Sigmoid colon (tissue), 3 donors: Measurements from ENCODE around the gene SLC16A4.

Experiments
- CTCF ChIP-seq, 4 experiments: fragments of 450-650 bp in 3 of 4; fragments of 200-600 bp in 1 of 4; IDR thresholded peaks; one replicate each; pipeline ENCODE4 v1.5.1; 2016 to 2019; ENCODE audit warnings: antibody characterized with exemption in 4 of 4, mild to moderate bottlenecking in 3 of 4, moderate library complexity in 2 of 4
- POLR2A ChIP-seq, 2 donors: fragments of 450-650 bp; IDR thresholded peaks; one replicate each; pipeline ENCODE4 v1.6.1; 2016; ENCODE audit warnings: antibody characterized with exemption in 2 of 2, mild to moderate bottlenecking in 2 of 2, moderate library complexity in 2 of 2

- TF ChIP-seq CTCF (IDR thresholded peaks at IDR 0.05) (no peak), POLR2A (IDR thresholded peaks at IDR 0.05) (no peak)
Measured at GRCh38 chr1:110328700-110329099, 62.1 kb downstream of the SLC16A4 start.
